Measurements from ENCODE around the gene WWC1.
A peak's percentile ranks its signal among the peaks of the same experiment; 100 is the strongest.

The WWC1 gene

DNA sequence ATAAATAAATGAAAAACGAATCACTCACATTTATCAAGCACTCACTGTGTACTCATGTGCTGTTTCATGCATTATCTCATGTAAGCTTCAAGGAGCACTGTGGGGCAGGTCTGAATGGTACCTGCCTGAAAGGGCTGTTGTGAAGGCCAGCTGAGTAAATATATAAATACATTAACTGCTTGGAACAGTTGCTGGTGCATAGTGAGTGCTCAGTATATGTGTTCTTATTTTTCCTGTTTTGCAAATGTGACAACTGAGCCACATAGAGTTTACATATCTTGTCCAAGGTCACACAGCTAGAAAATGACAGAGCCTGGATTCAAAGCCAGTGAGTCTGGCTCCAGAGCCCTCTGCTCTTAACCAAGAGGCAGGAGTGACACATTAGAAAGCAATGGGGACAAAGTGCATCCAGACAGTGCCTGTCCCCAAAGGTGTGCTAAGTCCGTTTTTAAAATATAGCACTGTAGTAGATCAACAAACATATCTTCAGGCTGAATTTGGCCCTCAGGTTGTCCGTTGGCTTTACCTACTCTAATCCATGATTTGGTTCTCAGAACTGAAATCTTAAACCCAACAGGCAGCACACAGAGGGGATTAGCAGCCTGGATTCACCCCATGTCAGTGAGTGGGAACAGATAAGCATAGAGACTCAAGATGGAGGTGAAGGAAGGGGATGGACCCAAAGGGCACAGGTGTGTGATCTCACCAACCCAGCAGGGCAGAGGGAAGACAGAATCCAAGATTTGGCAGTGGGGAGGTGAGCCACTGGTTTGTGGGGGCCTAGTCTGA lies 70.8 kb downstream of the WWC1 start:
- no peak for DNase-seq (ENCODE audit: low read depth in 2 of 2)

DNA sequence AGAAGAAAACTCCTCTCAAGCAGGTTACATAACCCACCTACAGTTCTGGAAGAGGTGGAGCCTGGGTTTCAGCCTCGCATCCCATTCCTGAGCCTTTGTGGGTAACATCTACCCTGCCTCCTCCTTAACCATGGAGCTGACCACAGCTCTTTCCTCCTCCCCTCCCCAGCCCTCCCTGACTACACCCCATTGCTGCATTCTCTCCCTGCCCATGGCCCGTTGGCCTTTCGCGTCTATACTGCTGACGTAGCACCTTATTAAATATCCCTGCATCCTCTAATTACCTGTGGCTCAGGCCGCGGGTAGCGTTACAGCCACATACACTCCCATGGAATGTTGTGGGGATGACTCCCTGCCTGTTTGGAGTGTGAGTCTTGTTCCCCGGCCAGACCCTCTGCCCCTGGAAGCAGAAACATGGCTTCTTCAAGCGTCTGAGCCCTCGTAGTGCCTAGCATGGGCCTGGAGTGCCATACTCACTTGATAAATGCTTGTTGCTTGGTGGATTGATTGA lies 72.8 kb downstream of the WWC1 start:
- peak; percentile 57 to 59 for DNase-seq (ENCODE audit: low read depth in 2 of 2)

DNA sequence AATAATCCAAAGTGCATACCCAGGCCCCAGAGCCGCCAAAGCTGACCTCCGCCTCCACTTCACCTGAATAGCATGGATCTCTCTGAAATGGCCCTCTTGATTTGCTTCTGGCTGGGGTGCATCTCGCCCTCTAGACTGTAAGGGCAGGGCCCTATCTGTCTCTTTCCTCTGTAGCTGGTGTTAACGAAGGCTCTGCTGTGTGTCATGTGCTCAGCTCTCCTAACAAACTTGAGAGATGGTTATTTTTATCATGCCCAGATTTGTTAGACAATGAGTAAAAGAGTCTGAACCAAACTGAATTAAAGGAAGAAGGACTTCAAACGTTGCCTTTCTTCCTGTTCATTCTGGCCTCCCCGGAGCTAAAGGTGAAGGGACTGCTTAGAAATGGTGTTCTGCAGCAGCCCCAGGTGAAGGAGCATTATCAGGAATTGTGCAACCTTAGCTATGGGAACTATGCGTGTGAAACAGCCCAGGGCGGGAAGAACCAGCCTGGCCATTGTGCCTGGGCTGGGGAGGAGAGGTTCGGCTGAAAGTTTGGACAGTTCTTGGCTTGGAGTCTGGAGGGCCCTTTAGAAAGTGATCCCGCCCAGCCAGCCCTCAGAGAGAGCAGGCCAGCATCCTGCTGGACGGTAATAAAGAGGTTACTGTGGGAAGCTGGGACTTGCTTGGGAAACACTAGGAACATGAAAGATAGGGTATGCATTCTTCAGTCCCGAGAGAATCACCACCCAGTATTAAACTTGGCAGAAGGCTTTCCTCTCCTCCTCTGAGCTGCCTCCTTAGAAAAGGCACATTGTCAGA lies 73.5 kb downstream of the WWC1 start:
- DNase-seq (ENCODE audit: low read depth in 2 of 2): no peak

DNA sequence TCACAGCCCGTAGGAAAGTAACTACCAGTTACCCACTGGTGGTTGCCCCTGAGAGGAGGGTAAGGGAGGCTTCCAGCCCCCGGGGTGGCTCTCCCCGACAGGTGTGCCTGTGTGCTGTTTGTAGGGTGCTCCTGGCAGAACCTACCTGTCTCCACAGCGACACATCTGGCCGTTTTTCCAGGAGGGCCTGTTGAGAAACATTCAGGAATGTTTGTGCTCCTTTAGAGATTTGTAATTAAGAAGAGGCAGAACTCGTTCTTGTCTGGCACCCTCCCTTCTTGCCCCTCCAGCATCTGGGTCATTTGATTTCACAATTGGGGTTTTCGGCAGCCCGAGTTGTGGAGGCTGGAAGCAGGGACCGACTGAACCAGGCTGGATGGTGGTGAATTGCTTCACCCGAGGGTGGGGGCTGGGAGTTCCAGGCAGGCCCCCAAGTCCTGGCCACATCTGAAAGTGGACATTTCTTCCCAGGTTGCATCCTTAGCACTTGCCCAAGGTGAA lies 74.2 kb downstream of the WWC1 start:
- peak; percentile 54 to 62 for DNase-seq (ENCODE audit: low read depth in 2 of 2)

DNA sequence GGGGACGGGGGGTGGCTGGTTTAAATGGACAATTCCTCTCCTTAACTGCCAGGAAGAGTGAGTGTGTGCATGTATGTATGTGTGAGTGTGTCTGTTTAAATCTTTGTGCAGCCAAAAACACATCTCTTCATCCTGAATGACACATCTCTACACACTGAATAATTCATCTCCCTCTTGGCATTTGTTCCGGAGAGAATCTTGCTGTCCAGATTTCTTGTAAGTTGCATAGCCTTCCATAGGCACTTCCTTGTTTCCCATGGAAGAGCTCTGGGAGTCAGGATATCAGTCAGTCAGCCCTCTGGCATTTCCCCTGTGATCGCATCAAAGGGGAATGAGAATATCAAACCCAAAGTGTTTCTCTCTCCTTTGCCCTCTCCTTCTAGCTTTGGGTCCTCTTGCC lies 74.7 kb downstream of the WWC1 start:
- DNase-seq (ENCODE audit: low read depth in 2 of 2): peak; percentile 94 to 96

DNA sequence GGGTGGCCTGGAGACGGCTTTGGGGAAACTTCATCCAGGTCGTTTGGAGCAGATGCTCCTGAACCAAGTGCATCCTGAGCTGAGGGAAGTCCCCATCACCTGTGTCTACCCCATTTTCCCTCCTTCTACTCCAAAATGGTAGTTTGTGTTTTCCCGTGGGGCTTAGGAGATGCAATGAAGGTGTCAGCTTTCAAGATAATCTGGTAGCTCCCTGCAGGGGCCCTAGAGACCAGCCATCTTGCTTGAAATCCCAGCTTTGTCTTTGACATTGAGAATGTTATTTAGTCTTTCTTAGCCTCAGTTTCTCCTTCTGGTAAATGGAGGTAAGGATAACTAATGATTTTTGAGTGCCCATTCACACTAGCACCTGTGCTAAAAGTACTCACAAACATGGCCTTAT lies 77.4 kb downstream of the WWC1 start:
- no peak for DNase-seq (ENCODE audit: low read depth in 2 of 2)

DNA sequence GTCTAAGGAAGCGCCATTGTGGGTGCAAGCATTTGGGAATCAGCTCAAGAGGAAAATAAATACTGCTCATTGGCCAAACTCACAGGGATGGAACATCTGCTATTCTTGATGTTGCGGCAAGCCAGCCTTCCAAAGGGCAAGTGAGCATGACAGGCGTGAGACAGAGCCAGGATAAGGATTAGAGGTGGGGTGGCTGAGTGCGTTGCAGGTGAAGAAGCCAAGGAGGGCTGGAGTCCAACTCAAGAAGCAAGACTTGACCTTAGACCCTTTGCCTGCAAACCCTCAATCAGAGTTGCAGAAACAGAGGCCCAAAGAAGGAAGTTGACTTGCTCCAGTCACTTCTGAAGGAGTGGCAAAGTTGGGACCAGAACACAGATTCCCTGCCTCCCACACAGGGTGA lies 79.4 kb downstream of the WWC1 start:
- no peak for DNase-seq (ENCODE audit: low read depth in 2 of 2)

DNA sequence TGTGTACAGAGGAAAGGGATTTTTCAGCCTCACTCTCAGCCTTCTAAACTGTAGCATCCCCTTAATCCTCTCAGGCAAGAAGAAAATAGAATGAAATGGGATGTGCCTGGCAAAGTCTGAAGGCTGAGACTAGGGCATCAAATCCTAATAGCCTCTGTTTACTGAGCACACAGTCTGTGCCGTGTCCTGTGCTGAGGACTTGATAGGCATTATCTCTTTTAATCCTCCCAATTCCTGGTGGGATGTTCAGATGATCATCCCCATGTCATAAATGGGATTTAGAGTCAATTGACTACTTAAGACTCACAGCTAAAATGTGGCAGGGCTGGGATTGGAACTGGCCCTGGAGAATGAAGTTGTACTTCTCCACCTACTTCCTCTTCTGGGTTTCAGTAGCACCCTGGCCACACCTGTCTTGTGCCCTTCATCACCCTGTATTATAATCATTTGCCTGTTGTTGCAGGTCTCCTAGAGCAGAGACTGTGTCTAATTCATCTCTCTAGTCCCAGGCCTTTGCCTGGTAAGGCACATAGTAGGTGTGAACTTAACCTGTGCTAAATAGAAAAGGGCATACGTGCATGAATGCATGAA lies 81.0 kb downstream of the WWC1 start:
- no peak for DNase-seq (ENCODE audit: low read depth in 2 of 2)

DNA sequence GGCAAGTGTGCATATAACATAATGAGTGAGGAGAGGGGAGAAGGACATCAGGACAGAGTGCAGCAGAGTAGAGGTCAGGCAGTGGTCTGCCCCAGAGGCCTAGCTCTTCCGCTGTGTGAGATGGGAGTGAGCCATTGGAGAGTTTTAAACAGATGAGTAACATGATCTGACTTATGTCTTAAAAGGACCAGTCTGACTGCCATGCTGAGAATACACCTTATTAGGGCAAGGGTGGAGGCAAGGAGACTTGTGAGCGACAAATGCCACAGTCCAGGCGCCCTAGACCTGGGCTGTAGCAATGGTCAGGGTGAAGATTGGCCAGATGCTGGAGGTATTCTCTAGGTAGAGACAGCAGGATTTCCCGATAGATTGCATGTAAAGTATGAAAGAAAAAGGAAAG lies 83.1 kb downstream of the WWC1 start:
- DNase-seq (ENCODE audit: low read depth in 2 of 2): no peak

DNA sequence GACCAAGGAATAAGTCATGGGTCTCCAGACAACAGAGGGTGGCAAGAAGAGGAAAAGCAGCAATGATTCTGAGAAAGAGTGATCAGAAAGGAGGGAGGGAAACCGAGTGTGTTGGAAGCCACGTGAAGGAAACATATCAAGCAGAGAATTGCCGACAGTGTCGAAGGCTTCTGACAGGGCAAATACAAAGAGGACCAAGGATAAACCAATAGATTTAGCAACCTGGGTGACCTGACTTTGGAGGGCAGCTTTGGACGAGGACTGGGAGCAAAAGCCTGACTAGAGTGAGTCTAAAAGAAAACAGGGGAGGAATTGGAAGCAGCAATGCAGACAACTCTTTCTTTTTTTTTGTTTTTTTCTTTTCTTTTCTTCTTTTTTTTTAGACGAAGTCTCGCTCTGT lies 83.8 kb downstream of the WWC1 start:
- no peak for DNase-seq (ENCODE audit: low read depth in 2 of 2)

DNA sequence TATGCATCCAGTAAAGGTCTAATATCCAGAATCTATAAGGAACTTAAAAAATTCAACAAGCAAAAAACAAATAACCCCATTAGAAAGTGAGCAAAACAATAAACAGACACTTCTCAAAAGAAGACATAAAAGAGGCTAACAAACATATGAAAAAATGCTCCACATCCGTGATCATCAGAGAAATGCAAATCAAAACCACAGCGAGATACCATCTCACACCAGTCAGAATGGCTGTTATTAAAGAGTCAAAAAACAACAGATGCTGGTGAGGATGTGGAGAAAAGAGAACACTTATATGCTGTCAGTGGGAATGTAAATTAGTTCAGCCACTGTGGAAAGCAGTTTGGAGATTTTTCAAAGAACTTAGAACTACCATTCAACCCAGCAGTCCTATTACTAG lies 86.1 kb downstream of the WWC1 start:
- DNase-seq (ENCODE audit: low read depth in 2 of 2): no peak

DNA sequence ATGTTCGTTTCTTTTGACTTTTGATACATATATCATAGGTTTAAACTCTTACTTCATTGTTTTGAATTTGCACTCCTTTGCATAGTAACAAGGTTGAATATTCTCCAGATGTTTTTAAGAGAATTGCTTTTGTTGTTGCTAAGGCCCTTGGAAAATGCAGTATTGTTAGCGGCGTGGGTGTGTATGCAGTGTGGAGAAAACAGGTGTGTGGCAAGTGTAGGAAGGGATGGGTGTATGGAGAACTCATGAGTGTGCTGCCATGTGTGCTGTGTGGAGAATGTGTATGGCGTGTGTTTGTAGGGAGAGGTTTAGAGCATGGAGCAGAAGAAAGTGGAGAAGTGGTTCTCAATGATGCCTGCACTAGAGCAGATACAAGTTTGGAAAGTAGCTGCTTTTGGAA lies 87.3 kb downstream of the WWC1 start:
- no peak for DNase-seq (ENCODE audit: low read depth in 2 of 2)

DNA sequence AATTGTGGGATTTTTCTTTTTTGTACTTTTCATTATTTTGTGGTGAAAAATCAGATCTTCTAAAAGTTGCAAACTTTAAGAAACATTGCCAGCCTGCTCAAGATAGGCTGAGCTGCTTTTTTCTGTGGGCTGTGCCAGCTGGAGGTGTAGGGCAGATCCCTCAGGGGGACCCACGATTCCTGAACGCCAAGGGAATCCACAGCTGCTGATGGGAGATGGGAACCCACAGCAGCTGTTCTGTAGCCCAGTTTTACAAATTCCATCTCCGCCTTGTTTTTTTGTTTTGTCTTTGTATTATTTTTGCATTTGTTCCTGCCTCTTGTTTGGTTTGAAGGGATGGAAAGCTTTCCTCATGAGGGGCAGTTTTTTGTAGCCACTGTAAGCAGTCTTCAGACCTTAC lies 91.0 kb downstream of the WWC1 start:
- no peak for DNase-seq (ENCODE audit: low read depth in 2 of 2)

DNA sequence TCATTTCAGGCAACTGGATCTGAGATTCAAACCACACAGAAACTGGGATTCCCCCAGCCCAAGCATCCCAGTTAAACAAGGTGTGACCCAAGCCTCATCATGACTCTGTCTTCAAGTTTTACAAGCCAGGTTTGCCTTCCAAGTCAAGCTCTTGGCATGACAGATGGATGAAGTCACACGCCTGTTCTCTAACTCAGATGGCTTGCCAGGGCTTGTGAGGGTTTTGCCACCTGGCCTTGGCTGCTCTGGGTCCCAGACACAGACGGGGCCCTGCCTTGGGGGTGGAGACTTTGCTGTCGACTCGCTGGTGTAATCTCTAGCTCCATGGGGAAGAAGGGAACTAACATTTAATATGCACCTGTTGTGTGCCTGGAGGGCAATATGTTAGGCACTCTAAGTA lies 99.0 kb downstream of the WWC1 start:
- DNase-seq (ENCODE audit: low read depth in 2 of 2): no peak

DNA sequence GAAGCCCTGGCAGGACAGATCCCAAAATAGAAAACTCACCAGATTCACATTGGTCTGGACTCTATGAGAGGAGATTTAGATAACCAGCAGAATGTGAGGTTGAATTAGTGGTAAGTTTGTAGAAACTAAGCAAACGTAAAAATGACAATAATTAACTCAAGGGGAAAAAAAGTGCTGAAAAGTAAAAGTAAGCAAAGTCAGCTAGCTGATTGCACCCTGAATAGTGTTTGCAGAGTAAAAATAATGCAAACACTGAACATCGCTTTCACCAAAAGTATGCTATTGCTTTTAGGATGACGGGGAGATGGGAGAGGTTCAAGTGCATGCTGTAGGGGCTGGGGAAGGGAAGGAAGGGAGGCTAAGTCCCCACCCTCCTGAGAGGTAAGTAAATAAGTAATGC lies 102.3 kb downstream of the WWC1 start:
- DNase-seq (ENCODE audit: low read depth in 2 of 2): no peak

DNA sequence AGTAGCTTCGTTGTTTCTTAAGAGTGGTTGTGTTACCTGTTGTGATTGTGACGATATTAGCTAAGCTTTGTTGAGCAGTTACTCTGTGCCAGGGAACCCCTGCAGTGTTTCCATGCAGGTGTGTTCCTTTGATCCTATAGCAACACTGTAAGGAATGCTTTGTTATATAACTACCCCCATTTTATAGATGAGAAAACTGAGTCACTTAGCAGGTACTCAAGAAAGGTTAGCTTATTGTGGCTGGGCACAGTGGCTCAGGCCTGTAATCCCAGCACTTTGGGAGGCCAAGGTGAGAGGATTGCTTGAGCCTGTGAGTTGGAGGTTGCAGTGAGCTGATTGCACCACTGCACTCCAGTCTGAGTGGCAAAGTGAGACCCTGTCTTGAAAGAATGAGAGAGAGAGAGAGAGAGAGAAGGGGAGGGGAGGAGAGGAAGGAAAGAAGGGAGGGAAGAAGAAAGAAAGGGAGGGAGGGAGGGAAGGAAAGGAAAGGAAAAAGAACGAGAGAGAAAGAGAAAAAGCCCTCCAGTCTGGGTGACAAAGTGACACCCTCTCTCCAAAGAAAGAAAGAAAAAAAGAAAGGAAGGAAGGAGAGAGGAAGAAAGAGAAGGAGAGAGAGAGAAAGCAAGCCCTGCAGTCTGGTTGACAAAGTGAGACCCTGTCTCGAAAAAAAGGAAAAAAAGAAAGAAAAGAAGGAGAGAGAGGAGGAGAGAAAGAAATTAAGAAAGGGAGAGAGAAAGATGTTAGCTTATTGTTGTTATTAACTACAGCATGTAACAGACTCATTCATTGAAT lies 109.2 kb downstream of the WWC1 start:
- no peak for DNase-seq (ENCODE audit: low read depth in 2 of 2)

DNA sequence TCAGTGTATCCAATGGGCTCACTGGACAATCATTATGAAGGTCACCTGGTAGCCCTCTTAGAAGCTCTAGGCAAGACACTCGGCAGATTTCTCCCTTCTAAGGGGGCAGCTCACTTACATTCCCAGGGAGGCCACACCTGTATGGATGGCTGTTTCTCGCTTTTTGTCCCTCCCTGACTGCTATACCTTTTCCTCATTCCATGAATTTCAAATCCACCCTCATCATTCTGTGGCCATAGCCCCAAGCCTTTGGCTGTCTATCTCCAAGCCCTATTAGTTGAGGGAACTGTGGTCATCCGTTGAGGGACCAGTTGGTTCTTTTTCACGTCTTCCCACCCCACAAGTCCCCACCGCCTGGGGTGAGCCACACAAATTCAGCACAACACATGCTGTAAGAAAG lies 109.8 kb downstream of the WWC1 start:
- no peak for DNase-seq (ENCODE audit: low read depth in 2 of 2)

DNA sequence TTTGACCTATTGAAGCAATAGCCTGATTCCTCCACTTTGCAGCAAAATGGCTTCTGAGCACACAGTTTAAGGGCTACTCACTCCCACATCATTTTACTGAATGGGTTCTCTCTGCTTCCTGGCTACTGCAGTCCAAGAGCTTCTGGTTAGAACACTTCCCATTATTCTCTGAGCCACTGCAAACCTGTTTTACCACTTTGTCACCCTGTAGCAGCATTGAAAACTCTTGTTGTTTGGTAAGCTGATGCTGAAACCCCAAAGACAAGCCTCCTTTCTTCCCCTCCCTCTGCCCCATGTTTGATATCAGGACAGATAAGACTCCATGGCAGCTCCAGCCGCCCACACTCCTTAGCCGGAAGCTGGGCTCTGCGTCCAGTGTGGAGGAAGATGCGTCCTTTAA lies 110.4 kb downstream of the WWC1 start:
- no peak for DNase-seq (ENCODE audit: low read depth in 2 of 2)

DNA sequence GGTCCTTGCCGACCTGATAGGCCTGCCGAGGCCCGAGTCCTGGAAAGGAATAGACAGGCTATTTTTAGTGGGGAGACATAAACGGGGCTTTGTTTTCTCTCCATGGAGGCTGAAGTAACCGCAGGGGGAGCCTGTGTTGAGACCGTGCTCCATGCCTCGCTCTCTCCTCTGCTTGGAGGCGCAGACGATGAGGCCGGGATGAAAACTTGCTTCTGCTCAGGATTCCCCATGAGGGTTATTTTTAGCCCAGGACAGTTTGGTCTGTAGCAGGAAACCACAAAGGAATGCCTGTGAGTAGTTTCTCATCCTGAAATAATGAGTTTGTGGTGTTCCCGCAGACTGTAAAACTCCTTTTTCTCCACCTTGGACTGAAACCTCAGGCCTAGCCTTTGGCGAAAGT lies 112.9 kb downstream of the WWC1 start:
- DNase-seq (ENCODE audit: low read depth in 2 of 2): peak; percentile 80 to 84

DNA sequence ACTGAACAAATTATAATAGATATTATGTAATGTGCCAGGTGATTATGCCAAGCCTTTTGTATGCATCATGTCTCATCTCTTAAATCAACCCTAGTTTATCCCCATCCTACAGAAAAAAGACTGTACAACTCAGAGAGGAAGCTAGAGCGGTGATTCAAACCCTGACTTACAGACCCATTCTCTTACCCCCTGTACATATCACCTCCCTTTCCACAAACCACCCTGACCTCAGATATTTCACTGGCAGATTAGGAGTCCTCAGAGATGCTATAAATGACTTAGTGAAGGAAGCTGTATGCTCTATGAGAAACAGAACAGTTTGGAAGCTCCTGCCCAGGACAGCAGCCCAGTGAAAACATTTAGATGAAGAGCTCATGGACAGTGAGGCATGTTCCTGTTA lies 115.8 kb downstream of the WWC1 start:
- no peak for DNase-seq (ENCODE audit: low read depth in 2 of 2)

DNA sequence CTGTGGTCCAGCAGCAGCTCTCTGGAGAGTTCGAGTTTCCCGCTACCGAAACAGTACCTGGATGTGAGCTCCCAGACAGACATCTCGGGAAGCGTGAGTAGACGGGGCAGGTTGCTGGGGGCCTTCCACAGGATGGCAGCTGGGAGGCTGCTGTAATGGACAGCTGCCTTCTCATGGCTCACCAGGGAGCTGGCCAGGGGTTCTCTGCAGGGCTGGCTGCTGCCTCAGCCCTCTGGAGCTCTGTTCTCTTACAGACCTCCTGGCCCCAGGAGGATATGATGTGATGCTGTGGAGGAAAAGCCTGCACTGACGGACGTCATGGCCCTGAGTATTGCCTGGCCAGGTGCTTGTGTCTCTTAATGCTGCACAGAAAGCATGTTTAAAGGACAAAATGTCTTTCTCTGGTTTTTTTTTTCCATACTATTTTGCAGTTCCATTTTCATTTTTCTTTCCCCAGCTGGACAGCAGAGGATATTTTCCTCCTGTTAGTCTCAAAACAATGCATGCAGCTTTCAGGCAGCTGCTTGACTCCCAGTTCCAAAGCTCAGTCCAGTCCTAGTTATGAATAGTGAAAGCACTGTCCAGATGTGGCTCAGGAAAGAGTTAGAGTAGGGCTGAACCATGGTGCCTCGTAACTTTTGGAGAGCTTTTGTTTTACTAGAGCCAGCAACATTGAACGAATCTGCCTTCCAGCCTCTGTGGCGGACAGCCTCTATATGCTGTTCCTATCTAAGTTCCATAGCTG lies 117.3 kb downstream of the WWC1 start:
- DNase-seq (ENCODE audit: low read depth in 2 of 2): no peak

Measured in fibroblast of skin of left biceps (primary cell).